GM06990 (cell line): Measurements from ENCODE around the gene ISOC2.

Experiments used
- DNase-seq: peaks from one replicate; pipeline ENCODE4 v3.0.0-alpha.2; 2011; ENCODE audit not compliant: insufficient read length; ENCODE audit errors: extremely low read depth
- H3K27me3 ChIP-seq: replicated peaks from 2 replicates; pipeline ENCODE4 v1.6.0; 2011; ENCODE audit warnings: low read length; ENCODE audit not compliant: control insufficient read depth, insufficient read depth
- H3K36me3 ChIP-seq: 2 replicates; pipeline ENCODE4 v1.5.1; 2011; ENCODE audit warnings: low read length; ENCODE audit not compliant: control insufficient read depth, insufficient read depth
- H3K4me3 ChIP-seq: replicated peaks from 2 replicates; pipeline ENCODE4 v1.5.1; 2011; ENCODE audit warnings: low read depth, mild to moderate bottlenecking, control low read depth, low read length
- TF ChIP-seq, protein P1 (sequence below): IDR thresholded peaks from 2 replicates; pipeline ENCODE4 v1.5.1; 2011; ENCODE audit warnings: low read length, control low read depth, mild to moderate bottlenecking, inconsistent platforms; ENCODE audit not compliant: insufficient read depth, poor library complexity, severe bottlenecking

The ISOC2 gene

DNA sequence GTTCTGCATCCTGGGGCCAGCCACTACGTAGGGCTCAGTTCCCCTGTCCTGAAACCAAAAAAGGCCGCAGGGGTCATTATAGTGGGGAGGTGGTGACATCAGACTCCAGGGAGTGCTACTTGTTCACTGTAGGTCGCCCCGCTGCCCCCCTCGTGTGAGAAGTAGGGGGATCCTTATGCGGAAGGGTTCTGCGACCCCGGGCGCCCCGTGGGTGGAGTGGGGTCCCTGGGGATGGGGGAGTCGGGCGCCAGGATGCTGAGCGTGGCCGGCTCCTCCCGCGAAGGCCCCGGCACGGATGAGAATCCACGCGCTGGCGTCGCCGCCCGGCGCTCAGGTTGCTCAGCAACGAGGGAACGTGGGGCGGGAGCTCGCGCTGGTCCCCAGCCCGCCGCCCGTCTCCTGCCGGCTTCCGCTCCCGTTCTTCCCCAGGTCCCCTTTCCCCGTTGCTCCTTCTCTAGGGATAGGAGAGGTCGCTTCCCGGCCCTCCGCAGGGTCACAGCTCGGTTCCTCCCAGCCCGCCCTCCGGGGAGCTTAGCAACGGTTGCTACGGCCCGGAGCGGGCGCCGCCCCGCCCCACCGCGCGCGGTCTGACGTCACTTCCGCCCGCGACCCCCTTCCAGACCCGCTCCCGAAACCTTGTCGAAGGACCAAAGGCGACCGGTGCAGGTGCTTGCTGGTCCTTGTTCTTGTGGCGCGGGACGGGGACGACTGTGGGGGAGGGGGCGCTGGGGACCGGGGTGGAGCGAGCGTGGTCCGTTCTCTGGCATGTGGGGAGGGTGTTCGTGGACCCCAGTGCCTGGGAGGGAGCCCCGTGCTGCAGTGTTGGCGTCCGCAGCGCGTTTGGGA is 23.4 kb upstream of the ISOC2 start, which contains the start of gene NAT14:
Gene NAT14, plus strand, starts transcription at position 596 of the 846 bp plus-strand sequence. CDS start 521 bp downstream, outside the sequence.
- TF ChIP-seq, protein P1, sequence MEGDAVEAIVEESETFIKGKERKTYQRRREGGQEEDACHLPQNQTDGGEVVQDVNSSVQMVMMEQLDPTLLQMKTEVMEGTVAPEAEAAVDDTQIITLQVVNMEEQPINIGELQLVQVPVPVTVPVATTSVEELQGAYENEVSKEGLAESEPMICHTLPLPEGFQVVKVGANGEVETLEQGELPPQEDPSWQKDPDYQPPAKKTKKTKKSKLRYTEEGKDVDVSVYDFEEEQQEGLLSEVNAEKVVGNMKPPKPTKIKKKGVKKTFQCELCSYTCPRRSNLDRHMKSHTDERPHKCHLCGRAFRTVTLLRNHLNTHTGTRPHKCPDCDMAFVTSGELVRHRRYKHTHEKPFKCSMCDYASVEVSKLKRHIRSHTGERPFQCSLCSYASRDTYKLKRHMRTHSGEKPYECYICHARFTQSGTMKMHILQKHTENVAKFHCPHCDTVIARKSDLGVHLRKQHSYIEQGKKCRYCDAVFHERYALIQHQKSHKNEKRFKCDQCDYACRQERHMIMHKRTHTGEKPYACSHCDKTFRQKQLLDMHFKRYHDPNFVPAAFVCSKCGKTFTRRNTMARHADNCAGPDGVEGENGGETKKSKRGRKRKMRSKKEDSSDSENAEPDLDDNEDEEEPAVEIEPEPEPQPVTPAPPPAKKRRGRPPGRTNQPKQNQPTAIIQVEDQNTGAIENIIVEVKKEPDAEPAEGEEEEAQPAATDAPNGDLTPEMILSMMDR: no peak
- Histone ChIP-seq H3K27me3 (no peaks in the 10 kb centered on the region), H3K36me3 (peaks cover 2% of the 10 kb centered on the region), H3K4me3 (peak within 1 kb of the TSS; percentile 79)
- peak; percentile 84 for DNase-seq

GRCh38 chr19:55483706-55484592 is 22.5 kb upstream of the ISOC2 start:
- H3K4me3 ChIP-seq: peak overlapping the region; percentile 79
- DNase-seq: no peak
- TF ChIP-seq, protein P1: no peak
- H3K36me3 ChIP-seq: peaks cover 2% of the 10 kb centered on the region
- H3K27me3 ChIP-seq: no peaks in the 10 kb centered on the region

DNA sequence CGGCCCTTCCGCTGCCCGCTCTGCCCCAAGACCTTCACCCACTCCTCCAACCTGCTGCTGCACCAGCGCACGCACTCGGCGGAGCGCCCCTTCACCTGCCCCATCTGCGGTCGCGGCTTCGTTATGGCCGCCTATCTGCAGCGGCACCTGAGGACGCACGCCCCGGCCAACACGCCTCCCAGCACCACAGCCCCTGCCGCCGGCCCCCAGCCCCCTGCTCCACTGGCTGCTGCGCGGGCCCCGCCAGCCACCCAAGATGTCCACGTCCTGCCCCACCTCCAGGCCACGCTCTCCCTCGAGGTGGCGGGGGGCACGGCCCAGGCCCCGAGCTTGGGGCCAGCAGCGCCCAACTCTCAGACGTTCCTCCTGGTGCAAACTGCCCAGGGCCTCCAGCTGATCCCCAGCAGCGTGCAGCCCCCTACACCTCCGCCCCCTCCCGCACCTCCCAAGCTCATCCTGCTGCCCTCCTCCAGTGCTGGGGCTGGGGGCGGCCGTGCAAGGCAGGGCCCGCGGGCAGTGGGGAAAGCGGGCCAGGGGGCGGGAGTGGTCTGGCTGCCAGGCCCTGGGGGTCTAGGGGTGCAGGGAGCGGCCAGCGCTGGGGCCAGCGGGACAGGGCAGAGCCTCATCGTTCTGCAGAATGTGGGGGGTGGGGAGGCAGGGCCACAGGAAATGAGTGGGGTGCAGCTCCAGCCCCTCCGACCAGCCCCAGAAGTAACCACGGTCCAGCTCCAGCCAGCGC is 21.7 kb upstream of the ISOC2 start:
- Histone ChIP-seq H3K27me3 (no peaks in the 10 kb centered on the region), H3K36me3 (peaks cover 2% of the 10 kb centered on the region), H3K4me3 (no peak overlapping the region)
- TF ChIP-seq, protein P1: no peak
- DNase-seq: no peak

- no peaks in the 10 kb centered on the region for H3K27me3 ChIP-seq
- TF ChIP-seq, protein P1: no peak
- peaks cover 2% of the 10 kb centered on the region for H3K36me3 ChIP-seq
- no peak for DNase-seq
- H3K4me3 ChIP-seq: no peak overlapping the region
Measured at GRCh38 chr19:55482156-55482961, 20.9 kb upstream of the ISOC2 start.

GRCh38 chr19:55481794-55482155 is 20.3 kb upstream of the ISOC2 start:
- no peaks in the 10 kb centered on the region for H3K27me3 ChIP-seq
- no peak for DNase-seq
- H3K36me3 ChIP-seq: peaks cover 2% of the 10 kb centered on the region
- H3K4me3 ChIP-seq: no peak overlapping the region
- TF ChIP-seq, protein P1: no peak
